ENCODE measurements around the gene GRK4. TPM values are rescaled to one million over a fixed set of nuclear protein-coding genes. Genes with fewer than 3 reads are reported as not detected.

The GRK4 gene
- total and polyA plus RNA-seq, 4 donors, result 1.0 to 2.2 (median 1.8) TPM

DNA sequence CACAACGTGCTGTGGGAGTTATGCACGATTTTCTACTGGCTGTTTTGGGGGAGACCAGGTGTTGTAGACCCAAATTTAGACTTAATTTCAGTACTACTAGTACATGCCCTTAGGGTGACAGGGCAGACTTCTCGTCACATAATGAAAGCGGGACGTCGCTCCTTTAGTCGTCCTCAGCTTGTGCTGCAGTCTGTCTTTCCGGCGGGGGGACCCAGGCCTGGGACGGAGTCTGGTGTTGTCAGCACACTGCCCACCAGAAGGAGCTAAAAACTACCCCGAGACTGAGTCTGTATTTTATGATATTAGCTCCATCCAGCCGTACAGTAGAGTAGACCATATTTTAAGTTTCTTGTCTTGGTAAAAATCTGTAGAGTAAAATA lies 35.7 kb upstream of the GRK4 start:
- Histone ChIP-seq H3K36me3 (ENCODE audit: control insufficient read depth in 4 of 4, insufficient read depth in 3 of 4, low read depth in 1 of 4, low read length in 3 of 4) (peaks cover 14 to 38% (median 24%) of the 10 kb centered on the region in 4 donors), H3K27me3 (ENCODE audit: control insufficient read depth in 4 of 4, insufficient read depth in 4 of 4, low read length in 3 of 4) (no peaks in the 10 kb centered on the region), H3K27ac (ENCODE audit: low read depth in 1 of 2, low read length in 2 of 2) (no peak overlapping the region), H3K4me3 (ENCODE audit: low read depth in 1 of 3, low read length in 3 of 3) (no peak overlapping the region), H3K9ac (ENCODE audit: low read depth in 1 of 2, low read length in 2 of 2) (no peak overlapping the region), H3K4me1 (ENCODE audit: control insufficient read depth in 4 of 4, insufficient read depth in 4 of 4, low read length in 3 of 4) (peaks cover 0 to 19% (median 12%) of the 10 kb centered on the region in 4 donors), H3K9me3 (ENCODE audit: control insufficient read depth in 4 of 4, low read length in 3 of 4) (no peaks in the 10 kb centered on the region)
- DNase-seq (ENCODE audit: low spot score), result no peak
- WGBS, result 96% methylated on average over 12 of the region's 12 CpGs
- TF ChIP-seq RXRA (IDR thresholded peaks at IDR 0.05) (no peak), RAD21 (IDR thresholded peaks at IDR 0.05) (no peak), FOXA2 (IDR thresholded peaks at IDR 0.05) (no peak), NR2F2 (IDR thresholded peaks at IDR 0.05) (no peak), JUND (IDR thresholded peaks at IDR 0.05) (no peak), YY1 (IDR thresholded peaks at IDR 0.05) (no peak), HNF4A (conservative IDR thresholded peaks at IDR 0.05) (no peak), SP1 (IDR thresholded peaks at IDR 0.05) (no peak), FOXA1 (IDR thresholded peaks at IDR 0.05) (no peak), EGR1 (IDR thresholded peaks at IDR 0.05; ENCODE audit: low read depth in 2 of 2) (no peak), TAF1 (conservative IDR thresholded peaks at IDR 0.05) (no peak), GABPA (IDR thresholded peaks at IDR 0.05 in 1 of 2, conservative IDR thresholded peaks at IDR 0.05 in 1 of 2) (no peak)
- TF ChIP-seq, protein P1, sequence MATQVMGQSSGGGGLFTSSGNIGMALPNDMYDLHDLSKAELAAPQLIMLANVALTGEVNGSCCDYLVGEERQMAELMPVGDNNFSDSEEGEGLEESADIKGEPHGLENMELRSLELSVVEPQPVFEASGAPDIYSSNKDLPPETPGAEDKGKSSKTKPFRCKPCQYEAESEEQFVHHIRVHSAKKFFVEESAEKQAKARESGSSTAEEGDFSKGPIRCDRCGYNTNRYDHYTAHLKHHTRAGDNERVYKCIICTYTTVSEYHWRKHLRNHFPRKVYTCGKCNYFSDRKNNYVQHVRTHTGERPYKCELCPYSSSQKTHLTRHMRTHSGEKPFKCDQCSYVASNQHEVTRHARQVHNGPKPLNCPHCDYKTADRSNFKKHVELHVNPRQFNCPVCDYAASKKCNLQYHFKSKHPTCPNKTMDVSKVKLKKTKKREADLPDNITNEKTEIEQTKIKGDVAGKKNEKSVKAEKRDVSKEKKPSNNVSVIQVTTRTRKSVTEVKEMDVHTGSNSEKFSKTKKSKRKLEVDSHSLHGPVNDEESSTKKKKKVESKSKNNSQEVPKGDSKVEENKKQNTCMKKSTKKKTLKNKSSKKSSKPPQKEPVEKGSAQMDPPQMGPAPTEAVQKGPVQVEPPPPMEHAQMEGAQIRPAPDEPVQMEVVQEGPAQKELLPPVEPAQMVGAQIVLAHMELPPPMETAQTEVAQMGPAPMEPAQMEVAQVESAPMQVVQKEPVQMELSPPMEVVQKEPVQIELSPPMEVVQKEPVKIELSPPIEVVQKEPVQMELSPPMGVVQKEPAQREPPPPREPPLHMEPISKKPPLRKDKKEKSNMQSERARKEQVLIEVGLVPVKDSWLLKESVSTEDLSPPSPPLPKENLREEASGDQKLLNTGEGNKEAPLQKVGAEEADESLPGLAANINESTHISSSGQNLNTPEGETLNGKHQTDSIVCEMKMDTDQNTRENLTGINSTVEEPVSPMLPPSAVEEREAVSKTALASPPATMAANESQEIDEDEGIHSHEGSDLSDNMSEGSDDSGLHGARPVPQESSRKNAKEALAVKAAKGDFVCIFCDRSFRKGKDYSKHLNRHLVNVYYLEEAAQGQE (IDR thresholded peaks at IDR 0.05), result no peak
- TF ChIP-seq, protein P2, sequence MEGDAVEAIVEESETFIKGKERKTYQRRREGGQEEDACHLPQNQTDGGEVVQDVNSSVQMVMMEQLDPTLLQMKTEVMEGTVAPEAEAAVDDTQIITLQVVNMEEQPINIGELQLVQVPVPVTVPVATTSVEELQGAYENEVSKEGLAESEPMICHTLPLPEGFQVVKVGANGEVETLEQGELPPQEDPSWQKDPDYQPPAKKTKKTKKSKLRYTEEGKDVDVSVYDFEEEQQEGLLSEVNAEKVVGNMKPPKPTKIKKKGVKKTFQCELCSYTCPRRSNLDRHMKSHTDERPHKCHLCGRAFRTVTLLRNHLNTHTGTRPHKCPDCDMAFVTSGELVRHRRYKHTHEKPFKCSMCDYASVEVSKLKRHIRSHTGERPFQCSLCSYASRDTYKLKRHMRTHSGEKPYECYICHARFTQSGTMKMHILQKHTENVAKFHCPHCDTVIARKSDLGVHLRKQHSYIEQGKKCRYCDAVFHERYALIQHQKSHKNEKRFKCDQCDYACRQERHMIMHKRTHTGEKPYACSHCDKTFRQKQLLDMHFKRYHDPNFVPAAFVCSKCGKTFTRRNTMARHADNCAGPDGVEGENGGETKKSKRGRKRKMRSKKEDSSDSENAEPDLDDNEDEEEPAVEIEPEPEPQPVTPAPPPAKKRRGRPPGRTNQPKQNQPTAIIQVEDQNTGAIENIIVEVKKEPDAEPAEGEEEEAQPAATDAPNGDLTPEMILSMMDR (IDR thresholded peaks at IDR 0.05; ENCODE audit: low read depth, low read length, missing input control), result no peak
- TF ChIP-seq, protein P3, sequence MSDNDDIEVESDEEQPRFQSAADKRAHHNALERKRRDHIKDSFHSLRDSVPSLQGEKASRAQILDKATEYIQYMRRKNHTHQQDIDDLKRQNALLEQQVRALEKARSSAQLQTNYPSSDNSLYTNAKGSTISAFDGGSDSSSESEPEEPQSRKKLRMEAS (IDR thresholded peaks at IDR 0.05), result no peak

DNA sequence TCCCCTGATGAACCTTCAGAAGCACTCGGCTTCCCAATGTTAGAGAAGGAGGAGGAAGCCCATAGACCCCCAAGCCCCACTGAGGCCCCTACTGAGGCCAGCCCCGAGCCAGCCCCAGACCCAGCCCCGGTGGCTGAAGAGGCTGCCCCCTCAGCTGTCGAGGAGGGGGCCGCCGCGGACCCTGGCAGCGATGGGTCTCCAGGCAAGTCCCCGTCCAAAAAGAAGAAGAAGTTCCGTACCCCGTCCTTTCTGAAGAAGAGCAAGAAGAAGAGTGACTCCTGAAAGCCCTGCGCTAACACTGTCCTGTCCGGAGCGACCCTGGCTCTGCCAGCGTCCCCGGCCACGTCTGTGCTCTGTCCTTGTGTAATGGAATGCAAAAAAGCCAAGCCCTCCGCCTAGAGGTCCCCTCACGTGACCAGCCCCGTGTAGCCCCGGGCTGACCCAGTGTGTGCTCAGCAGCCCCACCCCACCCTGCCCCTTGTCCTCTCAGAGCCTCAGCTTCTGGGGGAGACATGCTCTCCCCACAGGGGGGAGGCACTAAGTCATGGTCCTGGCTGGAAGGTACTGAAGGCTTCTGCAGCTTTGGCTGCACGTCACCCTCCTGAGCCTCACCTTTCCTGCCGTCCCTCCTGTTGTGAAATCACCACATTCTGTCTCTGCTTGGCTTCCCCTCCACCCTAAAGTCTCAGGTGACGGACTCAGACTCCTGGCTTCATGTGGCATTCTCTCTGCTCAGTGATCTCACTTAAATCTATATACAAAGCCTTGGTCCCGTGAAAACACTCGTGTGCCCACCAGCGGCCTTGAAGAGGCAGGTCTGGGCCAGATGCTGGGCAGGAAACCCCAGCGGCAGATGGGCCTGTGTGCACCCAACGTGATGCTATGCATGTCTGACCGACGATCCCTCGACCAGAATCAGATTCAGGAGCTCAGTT lies 34.9 kb upstream of the GRK4 start:
- no peak for DNase-seq (ENCODE audit: low spot score)
- Histone ChIP-seq H3K27me3 (ENCODE audit: control insufficient read depth in 4 of 4, insufficient read depth in 4 of 4, low read length in 3 of 4) (no peaks in the 10 kb centered on the region), H3K4me1 (ENCODE audit: control insufficient read depth in 4 of 4, insufficient read depth in 4 of 4, low read length in 3 of 4) (peaks cover 0 to 23% (median 14%) of the 10 kb centered on the region in 4 donors), H3K27ac (ENCODE audit: low read depth in 1 of 2, low read length in 2 of 2) (no peak overlapping the region), H3K9ac (ENCODE audit: low read depth in 1 of 2, low read length in 2 of 2) (no peak overlapping the region), H3K4me3 (ENCODE audit: low read depth in 1 of 3, low read length in 3 of 3) (no peak overlapping the region), H3K36me3 (ENCODE audit: control insufficient read depth in 4 of 4, insufficient read depth in 3 of 4, low read depth in 1 of 4, low read length in 3 of 4) (peaks cover 14 to 34% (median 23%) of the 10 kb centered on the region in 4 donors), H3K9me3 (ENCODE audit: control insufficient read depth in 4 of 4, low read length in 3 of 4) (no peaks in the 10 kb centered on the region)
- 88% methylated on average over 32 of the region's 32 CpGs for WGBS
- no peak for TF ChIP-seq GABPA (IDR thresholded peaks at IDR 0.05 in 1 of 2, conservative IDR thresholded peaks at IDR 0.05 in 1 of 2)
- TF ChIP-seq HNF4A (conservative IDR thresholded peaks at IDR 0.05), result no peak
- TF ChIP-seq, protein P1 (IDR thresholded peaks at IDR 0.05), result no peak
- no peak for TF ChIP-seq TAF1 (conservative IDR thresholded peaks at IDR 0.05)
- TF ChIP-seq FOXA1 (IDR thresholded peaks at IDR 0.05), result no peak
- no peak for TF ChIP-seq RXRA (IDR thresholded peaks at IDR 0.05)
- TF ChIP-seq, protein P2 (IDR thresholded peaks at IDR 0.05; ENCODE audit: low read depth, low read length, missing input control), result no peak
- TF ChIP-seq SP1 (IDR thresholded peaks at IDR 0.05), result no peak
- TF ChIP-seq, protein P4, sequence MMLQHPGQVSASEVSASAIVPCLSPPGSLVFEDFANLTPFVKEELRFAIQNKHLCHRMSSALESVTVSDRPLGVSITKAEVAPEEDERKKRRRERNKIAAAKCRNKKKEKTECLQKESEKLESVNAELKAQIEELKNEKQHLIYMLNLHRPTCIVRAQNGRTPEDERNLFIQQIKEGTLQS (IDR thresholded peaks at IDR 0.05), result no peak
- no peak for TF ChIP-seq YY1 (IDR thresholded peaks at IDR 0.05)
- TF ChIP-seq HNF4G (IDR thresholded peaks at IDR 0.05), result no peak
- no peak for TF ChIP-seq FOXA2 (IDR thresholded peaks at IDR 0.05)
- no peak for TF ChIP-seq JUND (IDR thresholded peaks at IDR 0.05)

Measured in liver (tissue), 9 donors.